GM18858 (cell line): ENCODE data around the gene PARD3.
"Not testable (repeated sequence)": the region's sequence is repeated elsewhere in the genome, so short reads cannot be mapped to it uniquely, and the experiment has no call there.

Experiments
- ATAC-seq: cut with Tn5 transposase; IDR thresholded peaks from one replicate; pipeline ENCODE4 v1.9.1; 2021; ENCODE audit not compliant: unreplicated experiment

The PARD3 gene

GRCh38 chr10:34815185-34816084 lies at the start of gene PARD3:
PARD3 (minus strand) TSS chr10:34815296; CDS start chr10:34814995, 301 bp downstream.
- ATAC-seq: no peak

DNA sequence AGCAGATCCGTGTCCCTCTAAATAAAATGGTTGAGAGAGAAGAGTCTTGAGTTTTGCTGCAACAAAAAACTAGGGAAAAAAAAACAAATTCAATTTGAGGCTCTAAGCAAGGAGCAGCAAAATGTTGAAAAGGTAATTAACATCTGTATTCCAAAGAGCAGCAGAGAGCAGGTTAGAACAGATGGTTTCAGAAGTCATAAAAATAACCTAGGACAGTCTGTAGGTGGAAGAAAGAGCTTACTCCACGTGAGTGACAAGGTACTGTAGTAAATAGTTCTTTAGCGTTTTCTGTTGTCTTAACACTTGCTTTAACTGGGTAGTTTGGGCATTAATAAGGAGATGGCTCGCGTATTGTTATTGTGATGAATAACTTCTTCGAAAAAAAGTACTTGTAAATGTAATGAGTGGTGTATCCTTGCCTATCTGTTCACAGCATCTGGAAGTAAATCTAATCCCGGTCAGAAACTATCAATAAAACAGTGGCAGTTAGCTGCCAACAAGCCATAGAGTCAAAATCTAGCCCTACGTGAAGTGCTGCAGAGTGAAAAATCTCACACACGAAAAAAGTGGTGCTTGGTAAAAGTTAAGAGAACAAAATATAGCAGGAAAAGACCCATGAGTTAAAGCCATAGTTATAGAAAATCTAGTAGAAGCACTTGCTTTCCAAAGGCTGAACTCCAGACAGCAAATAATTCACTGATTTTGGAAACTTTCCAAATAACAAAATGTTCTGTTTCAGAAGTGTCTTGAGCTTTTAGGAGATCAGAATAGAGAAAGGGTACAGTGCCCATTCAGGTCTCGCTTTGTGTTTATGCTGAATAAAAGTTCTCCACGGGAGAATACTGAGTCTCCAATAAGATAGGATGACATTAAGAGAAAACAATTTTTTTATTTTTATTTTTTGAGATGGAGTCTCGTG lies 49.3 kb upstream of the PARD3 start:
- ATAC-seq: no peak

- no peak for ATAC-seq
These were observed 47.8 kb upstream of the PARD3 start for GRCh38 chr10:34862892-34863291.

DNA sequence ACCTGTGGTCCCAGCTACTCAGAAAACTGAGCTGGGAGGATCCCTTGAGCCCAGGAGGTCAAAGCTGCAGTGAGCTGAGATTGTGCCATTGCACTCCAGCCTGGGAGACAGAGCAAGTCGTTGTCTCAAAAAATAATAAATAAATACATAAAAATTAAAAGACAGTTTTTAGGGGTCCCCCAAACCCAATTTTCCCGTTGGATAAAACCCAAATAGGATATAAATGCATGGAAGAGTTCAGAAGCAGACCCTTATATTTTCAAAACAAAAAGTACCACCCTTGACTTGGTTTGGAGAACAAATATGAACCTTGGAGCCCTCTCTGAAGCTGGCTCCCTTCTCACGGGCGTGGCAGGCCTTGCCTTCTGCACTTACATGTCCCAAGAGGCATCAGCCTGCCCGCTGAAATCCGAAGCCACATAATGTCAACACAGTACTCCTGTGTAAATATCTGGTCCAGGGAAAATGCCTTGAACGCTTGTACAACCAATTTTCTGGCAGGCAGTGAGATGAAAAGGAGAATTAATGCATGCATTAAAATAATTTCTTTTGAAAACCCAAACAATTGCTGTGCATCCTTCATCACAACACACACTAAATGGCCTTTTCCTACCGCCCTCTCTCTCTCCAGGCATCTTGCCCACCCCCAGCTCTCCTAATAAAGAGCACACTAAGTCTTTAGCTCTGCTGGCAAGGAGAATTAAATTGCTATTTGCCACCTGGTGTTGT lies 46.4 kb upstream of the PARD3 start:
- no peak for ATAC-seq

DNA sequence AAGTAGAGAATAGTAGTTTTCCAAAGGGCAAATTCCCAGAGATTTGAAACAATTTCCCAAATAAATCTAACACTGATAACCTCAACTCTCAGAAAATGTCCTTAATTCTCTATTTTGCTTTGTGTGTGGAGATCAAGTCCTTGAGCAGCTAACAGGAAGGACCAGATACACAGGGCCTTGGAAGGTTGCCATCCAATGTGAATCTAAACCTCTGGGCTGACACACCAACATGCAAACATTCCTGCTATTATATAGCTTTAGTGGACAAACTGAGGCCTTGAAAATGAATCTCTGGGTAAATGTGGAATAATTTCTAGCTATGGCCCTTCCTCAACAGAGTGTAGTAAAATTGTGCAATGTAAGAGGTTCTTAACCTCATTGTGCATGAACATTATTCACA lies 44.1 kb upstream of the PARD3 start:
- ATAC-seq: no peak

DNA sequence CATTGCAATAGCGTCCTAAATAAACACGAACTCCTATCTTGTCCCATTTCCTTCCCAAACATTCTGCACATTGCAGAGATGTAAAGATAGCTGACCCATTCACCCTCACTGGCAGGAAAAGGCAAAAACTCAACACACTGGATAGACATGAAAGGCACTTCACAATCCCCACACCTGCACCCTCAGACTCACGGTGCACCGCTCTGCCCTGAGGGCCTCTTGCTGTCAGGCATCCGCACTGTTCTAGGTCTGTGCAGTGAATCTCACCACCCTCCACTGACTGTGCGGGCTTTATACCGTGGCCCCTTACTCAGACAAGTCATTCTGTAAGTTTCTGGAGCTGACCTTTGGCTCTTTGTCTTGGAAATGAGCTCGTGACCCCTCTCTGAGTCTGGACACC lies 42.9 kb upstream of the PARD3 start:
- no peak for ATAC-seq

DNA sequence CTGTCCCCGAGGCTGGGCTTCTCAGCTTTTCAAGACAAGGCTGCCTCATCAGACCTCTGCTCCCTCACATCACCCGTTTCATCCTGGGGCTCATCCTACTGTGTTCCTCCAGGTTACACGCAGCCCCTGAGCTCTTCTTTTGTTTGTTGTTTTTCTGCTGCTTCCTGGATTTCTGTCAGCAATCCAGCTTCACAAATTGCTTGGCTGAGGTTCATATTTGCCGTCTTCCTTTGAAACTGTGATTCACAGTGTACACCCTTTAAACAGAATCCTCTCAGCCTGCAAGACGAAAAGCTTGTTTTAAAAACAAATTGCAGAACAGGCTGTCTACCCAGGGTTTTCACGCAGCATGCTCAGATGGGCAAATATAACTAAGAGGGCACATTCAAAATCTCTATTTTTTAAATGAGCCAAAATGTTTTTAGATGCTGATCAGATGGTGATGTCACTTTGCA lies 39.1 kb upstream of the PARD3 start:
- no peak for ATAC-seq

DNA sequence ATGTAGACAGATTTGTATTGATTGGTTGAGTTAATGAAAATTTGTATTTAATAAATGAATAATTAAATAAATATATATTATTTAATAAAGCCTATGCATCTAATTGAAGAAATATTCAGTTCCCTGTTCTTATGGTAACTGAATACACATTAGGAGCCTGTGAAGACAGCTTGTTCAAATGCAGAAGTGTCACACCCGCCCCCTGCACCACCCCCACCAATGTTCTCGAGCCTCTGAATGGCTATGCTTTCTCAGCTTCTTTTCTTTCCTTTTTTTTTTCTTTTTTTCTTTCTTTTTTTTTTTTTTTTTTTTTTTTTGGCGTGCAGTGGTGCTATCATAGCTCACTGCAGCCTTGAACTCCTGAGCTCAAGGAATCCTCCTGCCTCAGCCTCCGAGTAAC lies 38.3 kb upstream of the PARD3 start:
- ATAC-seq: no peak

GRCh38 chr10:34850558-34850957 lies 35.5 kb upstream of the PARD3 start:
- ATAC-seq: no peak

- no peak for ATAC-seq
These were observed 34.9 kb upstream of the PARD3 start for GRCh38 chr10:34850036-34850435.

GRCh38 chr10:34845070-34845469 lies 30.0 kb upstream of the PARD3 start:
- no peak for ATAC-seq

DNA sequence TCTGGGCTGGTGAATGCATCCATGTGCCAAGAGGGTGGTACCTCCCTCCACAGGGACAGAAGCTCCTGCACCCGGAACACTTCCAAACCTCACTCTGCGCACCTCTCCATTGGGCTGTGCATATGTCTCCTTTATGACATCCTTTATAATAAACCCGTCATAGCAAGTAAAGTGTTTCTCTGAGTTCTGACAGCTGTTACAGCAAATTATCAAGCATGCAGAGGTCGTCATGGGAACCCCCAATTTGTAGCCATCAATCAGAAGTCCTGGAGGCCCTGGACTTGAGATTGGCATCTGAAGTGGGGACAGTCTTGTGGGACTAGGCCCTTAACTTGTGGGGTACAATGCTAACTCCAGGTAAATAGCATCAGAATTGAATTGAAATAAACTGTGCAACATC lies 29.4 kb upstream of the PARD3 start:
- ATAC-seq: no peak

- not testable (repeated sequence) for ATAC-seq
These were observed 28.4 kb upstream of the PARD3 start for GRCh38 chr10:34843470-34843869.

- ATAC-seq: no peak
These were observed 23.3 kb upstream of the PARD3 start for GRCh38 chr10:34838366-34838900.

- peak; percentile 93 for ATAC-seq
These were observed 20.9 kb upstream of the PARD3 start for GRCh38 chr10:34835908-34836508.

DNA sequence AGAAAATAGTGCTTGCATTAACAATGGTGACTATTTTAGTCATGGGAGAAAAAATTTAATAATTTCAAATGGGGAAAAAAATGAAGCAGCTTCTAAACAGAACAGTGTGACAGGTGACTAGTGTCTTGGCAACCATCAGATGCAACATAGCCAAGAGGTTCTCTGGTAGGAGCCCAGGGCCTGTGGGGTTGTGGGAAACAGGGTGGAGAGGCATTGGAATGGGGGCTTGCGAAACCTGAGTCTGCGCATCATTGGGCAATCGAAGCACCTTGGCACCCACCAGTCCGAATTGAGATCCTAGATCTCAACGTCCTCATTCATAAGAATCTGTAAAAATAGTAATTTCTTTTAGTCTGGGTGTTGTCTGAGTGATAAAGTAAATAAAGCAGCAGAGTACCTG lies 19.2 kb upstream of the PARD3 start:
- no peak for ATAC-seq

- ATAC-seq: no peak
These were observed 15.2 kb upstream of the PARD3 start for GRCh38 chr10:34830217-34830822.

DNA sequence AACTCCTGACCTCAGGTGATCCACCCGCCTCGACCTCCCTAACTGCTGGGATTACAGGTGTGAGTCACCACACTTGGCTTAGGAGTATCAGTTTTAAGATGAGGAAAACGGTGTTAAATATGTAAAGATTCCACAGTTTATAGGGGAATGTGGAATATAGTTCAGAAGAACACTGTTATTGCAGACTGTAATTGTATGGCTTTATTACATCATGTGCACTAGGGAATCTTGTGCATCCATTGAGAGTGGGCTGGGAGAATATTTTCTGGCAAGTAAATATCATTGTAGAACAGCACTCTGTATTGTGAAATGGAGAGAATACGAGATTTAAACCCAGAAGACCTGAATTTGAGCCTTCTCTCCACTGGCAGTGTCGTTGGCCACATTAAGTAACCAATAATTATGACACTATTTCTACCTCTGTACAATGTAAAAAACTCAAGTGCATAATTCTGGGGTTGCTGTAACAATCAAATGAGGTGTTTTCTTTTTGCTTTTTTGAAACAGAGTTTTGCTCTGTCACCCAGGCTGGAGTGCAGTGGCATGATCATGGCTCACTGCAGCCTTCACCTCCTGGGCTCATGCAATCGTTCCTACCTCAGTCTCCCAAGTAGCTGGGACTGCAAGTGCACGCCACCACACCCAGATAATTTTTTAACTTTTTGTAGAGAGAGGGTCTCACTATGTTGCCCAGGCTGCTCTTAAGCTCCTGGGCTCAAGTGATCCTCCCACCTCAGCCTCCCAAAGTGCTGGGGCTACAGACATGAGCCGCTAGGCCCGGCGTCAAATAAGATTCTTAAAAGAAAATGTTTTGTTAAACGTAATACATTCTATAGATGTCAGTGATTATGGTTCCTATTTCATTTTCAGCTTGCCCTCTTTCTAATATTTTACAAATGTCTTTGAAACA lies 12.0 kb upstream of the PARD3 start:
- no peak for ATAC-seq

GRCh38 chr10:34826221-34826620 lies 11.1 kb upstream of the PARD3 start:
- no peak for ATAC-seq
